ENCODE data around the gene EFHC2. TPM values are rescaled to one million over a fixed set of nuclear protein-coding genes. Genes with fewer than 3 reads are reported as not detected.

The EFHC2 gene
- 1 to 10 TPM; 4.7 to 8.6 (median 5.9) TPM for total RNA-seq

GRCh38 chrX:44343412-44344141, at the start of gene EFHC2:
Gene EFHC2, minus strand, starts transcription at chrX:44343672. Its CDS starts 84 bp downstream, at chrX:44343588.
- no peak within 1 kb of the TSS for H3K27ac ChIP-seq
- no peaks in the 10 kb centered on the region for H3K4me1 ChIP-seq
- 7 to 24% methylated on average over 9 to 15 of the region's 39 CpGs for WGBS, 2 donors
- H3K9me3 ChIP-seq = no peaks in the 10 kb centered on the region
- peak within 1 kb of the TSS in 2 of 3 donors; percentile 30 to 31 for H3K4me3 ChIP-seq (replicated peaks in 1 of 3)
- TF ChIP-seq, protein P1, sequence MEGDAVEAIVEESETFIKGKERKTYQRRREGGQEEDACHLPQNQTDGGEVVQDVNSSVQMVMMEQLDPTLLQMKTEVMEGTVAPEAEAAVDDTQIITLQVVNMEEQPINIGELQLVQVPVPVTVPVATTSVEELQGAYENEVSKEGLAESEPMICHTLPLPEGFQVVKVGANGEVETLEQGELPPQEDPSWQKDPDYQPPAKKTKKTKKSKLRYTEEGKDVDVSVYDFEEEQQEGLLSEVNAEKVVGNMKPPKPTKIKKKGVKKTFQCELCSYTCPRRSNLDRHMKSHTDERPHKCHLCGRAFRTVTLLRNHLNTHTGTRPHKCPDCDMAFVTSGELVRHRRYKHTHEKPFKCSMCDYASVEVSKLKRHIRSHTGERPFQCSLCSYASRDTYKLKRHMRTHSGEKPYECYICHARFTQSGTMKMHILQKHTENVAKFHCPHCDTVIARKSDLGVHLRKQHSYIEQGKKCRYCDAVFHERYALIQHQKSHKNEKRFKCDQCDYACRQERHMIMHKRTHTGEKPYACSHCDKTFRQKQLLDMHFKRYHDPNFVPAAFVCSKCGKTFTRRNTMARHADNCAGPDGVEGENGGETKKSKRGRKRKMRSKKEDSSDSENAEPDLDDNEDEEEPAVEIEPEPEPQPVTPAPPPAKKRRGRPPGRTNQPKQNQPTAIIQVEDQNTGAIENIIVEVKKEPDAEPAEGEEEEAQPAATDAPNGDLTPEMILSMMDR (IDR thresholded peaks at IDR 0.05) = no peak
- TF ChIP-seq POLR2A (IDR thresholded peaks at IDR 0.05) = no peak
- intact Hi-C loops (cut with DNase I) = no loop called here
- H3K36me3 ChIP-seq = no peaks in the 10 kb centered on the region
- H3K27me3 ChIP-seq = no peaks in the 10 kb centered on the region
- DNase-seq = peak; percentile 44 to 48

DNA sequence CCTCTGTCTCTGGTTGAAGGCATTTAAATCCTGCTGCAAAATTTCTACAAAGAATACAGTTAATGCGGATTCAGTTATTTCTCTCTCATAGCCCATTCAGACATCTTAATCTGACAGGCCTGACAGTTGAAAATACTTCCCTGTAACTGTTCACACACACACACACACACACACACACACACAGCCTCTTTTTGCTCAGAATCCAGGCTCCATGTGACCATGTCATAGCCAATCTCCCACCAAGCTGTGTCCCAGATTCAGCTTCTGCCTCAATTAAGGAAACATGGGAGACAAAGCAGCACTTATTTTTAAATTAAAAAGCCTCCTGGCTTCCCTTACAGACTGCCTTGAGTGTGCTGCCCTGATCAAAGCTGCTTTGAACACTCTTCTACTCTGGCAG, 49.3 kb upstream of the EFHC2 start:
- Histone ChIP-seq H3K27ac (no peak overlapping the region), H3K9me3 (no peaks in the 10 kb centered on the region), H3K4me1 (no peaks in the 10 kb centered on the region), H3K27me3 (no peaks in the 10 kb centered on the region), H3K36me3 (no peaks in the 10 kb centered on the region), H3K4me3 (replicated peaks in 1 of 3) (no peak overlapping the region)
- DNase-seq = no peak
- TF ChIP-seq, protein P1 (IDR thresholded peaks at IDR 0.05) = no peak
- TF ChIP-seq POLR2A (IDR thresholded peaks at IDR 0.05) = no peak
- 86 to 88% methylated on average over 1 of the region's 1 CpG for WGBS, 2 donors
- intact Hi-C loops (cut with DNase I) = no loop called here

DNA sequence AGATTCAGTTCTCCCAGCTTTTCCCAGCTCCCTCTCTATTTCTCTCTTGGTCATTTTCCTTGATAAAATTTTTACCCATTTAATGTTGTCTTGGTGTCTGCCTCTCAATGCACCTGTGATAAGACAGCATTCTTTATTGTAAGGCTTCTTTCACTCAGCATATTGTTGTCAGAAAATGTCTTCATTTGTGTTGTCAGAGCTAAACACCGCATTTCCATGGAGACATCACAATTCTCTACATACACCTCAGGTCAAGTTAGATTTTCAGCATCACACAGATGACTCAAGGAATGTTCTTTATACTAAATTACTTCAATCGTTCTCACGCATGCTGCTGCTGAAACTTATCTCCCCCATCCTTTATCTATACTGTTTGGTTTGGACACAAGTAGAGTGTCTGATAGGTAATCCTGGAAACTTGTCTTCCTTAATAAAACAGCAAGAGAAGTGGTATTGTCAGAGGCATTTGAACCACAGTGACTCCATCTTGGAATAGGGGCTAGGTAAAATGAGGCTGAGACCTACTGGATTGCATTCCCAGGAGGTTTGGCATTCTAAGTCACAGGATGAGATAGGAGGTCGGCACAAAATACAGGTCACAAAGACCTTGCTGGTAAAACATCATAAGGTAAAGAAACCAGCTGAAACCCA, 41.3 kb upstream of the EFHC2 start:
- WGBS, 2 donors = 88 to 94% methylated on average over 4 of the region's 4 CpGs
- no peak overlapping the region for H3K4me3 ChIP-seq (replicated peaks in 1 of 3)
- intact Hi-C loops (cut with DNase I) = no loop called here

GRCh38 chrX:44382871-44383270, 39.4 kb upstream of the EFHC2 start:
- TF ChIP-seq, protein P1 (IDR thresholded peaks at IDR 0.05) = no peak
- no peak for TF ChIP-seq POLR2A (IDR thresholded peaks at IDR 0.05)
- WGBS, 2 donors = 73 to 89% methylated on average over 1 of the region's 1 CpG
- intact Hi-C loops (cut with DNase I) = no loop called here
- no peaks in the 10 kb centered on the region for H3K36me3 ChIP-seq
- no peak overlapping the region for H3K27ac ChIP-seq
- H3K4me3 ChIP-seq (replicated peaks in 1 of 3) = no peak overlapping the region
- no peak for DNase-seq
- no peaks in the 10 kb centered on the region for H3K9me3 ChIP-seq
- no peaks in the 10 kb centered on the region for H3K27me3 ChIP-seq
- H3K4me1 ChIP-seq = no peaks in the 10 kb centered on the region

More for the DNA sequence above, 41.3 kb upstream of the EFHC2 start:
- Histone ChIP-seq H3K27me3 (no peaks in the 10 kb centered on the region), H3K4me1 (no peaks in the 10 kb centered on the region), H3K27ac (no peak overlapping the region), H3K9me3 (no peaks in the 10 kb centered on the region), H3K36me3 (no peaks in the 10 kb centered on the region)
- TF ChIP-seq POLR2A (IDR thresholded peaks at IDR 0.05) = no peak
- TF ChIP-seq, protein P1 (IDR thresholded peaks at IDR 0.05) = no peak
- no peak for DNase-seq

GRCh38 chrX:44352758-44353157, 9.3 kb upstream of the EFHC2 start:
- WGBS, 2 donors = 47 to 57% methylated on average over 5 of the region's 5 CpGs
- no peak for DNase-seq
- H3K36me3 ChIP-seq = no peaks in the 10 kb centered on the region
- H3K27ac ChIP-seq = no peak overlapping the region
- TF ChIP-seq POLR2A (IDR thresholded peaks at IDR 0.05) = no peak
- TF ChIP-seq, protein P1 (IDR thresholded peaks at IDR 0.05) = no peak
- H3K4me1 ChIP-seq = no peaks in the 10 kb centered on the region
- intact Hi-C loops (cut with DNase I) = no loop called here
- peaks cover 3% of the 10 kb centered on the region for H3K27me3 ChIP-seq
- H3K4me3 ChIP-seq (replicated peaks in 1 of 3) = no peak overlapping the region
- H3K9me3 ChIP-seq = no peaks in the 10 kb centered on the region

Measured in thyroid gland (tissue), 4 donors.